A673 (cell line): ENCODE measurements around the gene MAEA. TPM values are rescaled to one million over a fixed set of nuclear protein-coding genes. Genes with fewer than 3 reads are reported as not detected.

Experiments used
- BruUV-seq: library from RNA; stranded (reverse); fragments of 400-500 nt; replicated peaks from 2 replicates; lab custom pipeline; 2021; lab: Mats Ljungman, UMichigan
- CTCF ChIA-PET: fragments of 300-600 bp; sonication (Branson Sonifier 250); formaldehyde crosslinking; loops from one replicate; lab custom pipeline; 2022; ENCODE audit warnings: antibody characterized with exemption; lab: Charles Lee
- POLR2A ChIA-PET: fragments of 300-600 bp; sonication (Branson Sonifier 250); formaldehyde crosslinking; loops from one replicate; lab custom pipeline; 2022; ENCODE audit warnings: antibody characterized with exemption; ENCODE audit not compliant: low non-redundant PET; lab: Charles Lee
- DNase-seq: peaks from one replicate; pipeline ENCODE4 v3.0.0-alpha.2; 2015; ENCODE audit warnings: low spot score
- H3K27ac ChIP-seq: fragments of 200-600 bp; sonication (generic); 2 replicates; pipeline ENCODE4 v1.5.1; 2016; ENCODE audit warnings: mixed run types, low read depth, mild to moderate bottlenecking, mixed read lengths, antibody characterized with exemption, low read length; ENCODE audit not compliant: poor library complexity, severe bottlenecking
- H3K27me3 ChIP-seq: fragments of 200-600 bp; sonication (generic); replicated peaks from 2 replicates; pipeline ENCODE4 v1.6.1; 2017; ENCODE audit warnings: mixed run types, low read depth, mild to moderate bottlenecking, mixed read lengths, antibody characterized with exemption, low read length; ENCODE audit not compliant: insufficient read depth, poor library complexity
- H3K36me3 ChIP-seq: fragments of 200-600 bp; sonication (generic); 2 replicates; pipeline ENCODE4 v1.6.1; 2016; ENCODE audit warnings: mixed run types, mild to moderate bottlenecking, mixed read lengths, antibody characterized with exemption, low read length; ENCODE audit not compliant: insufficient read depth, poor library complexity, severe bottlenecking
- H3K4me1 ChIP-seq: fragments of 200-600 bp; sonication (generic); 2 replicates; pipeline ENCODE4 v1.6.1; 2017; ENCODE audit warnings: mixed run types, mild to moderate bottlenecking, mixed read lengths, antibody characterized with exemption, low read length; ENCODE audit not compliant: insufficient read depth, poor library complexity, severe bottlenecking
- H3K4me3 ChIP-seq: fragments of 200-600 bp; sonication (generic); 2 replicates; pipeline ENCODE4 v1.5.1; 2016; ENCODE audit warnings: low read depth, mixed run types, mild to moderate bottlenecking, mixed read lengths, low read length; ENCODE audit not compliant: poor library complexity, severe bottlenecking
- H3K9me3 ChIP-seq: fragments of 200-600 bp; sonication (generic); 2 replicates; pipeline ENCODE4 v1.6.1; 2016; ENCODE audit warnings: mixed run types, low read depth, mild to moderate bottlenecking, mixed read lengths, antibody characterized with exemption, low read length; ENCODE audit not compliant: poor library complexity, severe bottlenecking
- EZH2 ChIP-seq: fragments of 200-600 bp; sonication (generic); IDR thresholded peaks from 2 replicates; pipeline ENCODE4 v1.6.1; 2017; ENCODE audit warnings: borderline replicate concordance, low read depth, mild to moderate bottlenecking, mixed read lengths, antibody characterized with exemption, low read length; ENCODE audit not compliant: poor library complexity, severe bottlenecking
- intact Hi-C: fragments of 100-400 bp; cut with micrococcal nuclease; formaldehyde crosslinking; loops from one replicate; pipeline ENCODE4 v1.10.0; 2022; ENCODE audit not compliant: unreplicated experiment
- total RNA-seq: library from RNA; stranded (reverse); gene quantifications from 2 replicates; pipeline ENCODE4 v1.2.3, GENCODE V29; 2021
- TF ChIP-seq, protein P1 (sequence below): fragments of 300-800, 200-600 bp; sonication (generic); conservative IDR thresholded peaks from 2 replicates; pipeline ENCODE4 v1.5.1; 2017; ENCODE audit warnings: low read depth, mild to moderate bottlenecking, antibody characterized with exemption, low read length, moderate library complexity, mixed read lengths

The MAEA gene
- total RNA-seq, 1 experiment from 2014 or later: 87.0 TPM

DNA sequence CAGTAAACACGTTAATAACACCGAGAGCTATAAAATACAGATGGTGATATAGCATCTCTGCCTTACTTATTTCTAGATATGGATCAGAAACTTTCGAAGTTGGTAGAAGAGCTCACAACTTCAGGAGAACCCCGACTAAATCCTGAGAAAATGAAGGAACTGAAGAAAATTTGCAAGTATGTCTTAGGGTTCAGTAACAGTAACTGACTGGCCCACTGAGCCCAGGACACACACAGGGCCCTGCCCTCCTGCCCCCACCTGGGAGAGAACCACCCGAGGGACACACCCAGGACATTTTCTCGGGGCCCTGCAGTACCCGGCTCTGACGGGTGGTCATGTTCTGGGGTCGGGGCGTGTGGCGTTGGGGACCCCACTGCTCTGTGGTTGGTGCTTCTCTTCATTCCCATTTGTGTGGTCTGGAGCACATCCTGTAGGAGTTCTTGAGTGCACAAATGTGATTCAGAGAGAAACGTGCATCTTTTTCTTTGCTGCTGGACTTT lies 58.4 kb downstream of the MAEA start:
- POLR2A ChIA-PET: no interaction called here
- Histone ChIP-seq H3K27ac (peak overlapping the region; percentile 93), H3K4me3 (peak overlapping the region; percentile 81), H3K4me1 (no peaks in the 10 kb centered on the region), H3K27me3 (no peaks in the 10 kb centered on the region), H3K36me3 (peaks cover 16% of the 10 kb centered on the region), H3K9me3 (no peaks in the 10 kb centered on the region)
- CTCF ChIA-PET: no interaction called here
- intact Hi-C loops: loop anchor here (5.0 kb wide), 2 partner anchors 61 to 181 kb away; partner anchors contain the start of gene MAEA
- DNase-seq: no peak
- TF ChIP-seq, protein P1, sequence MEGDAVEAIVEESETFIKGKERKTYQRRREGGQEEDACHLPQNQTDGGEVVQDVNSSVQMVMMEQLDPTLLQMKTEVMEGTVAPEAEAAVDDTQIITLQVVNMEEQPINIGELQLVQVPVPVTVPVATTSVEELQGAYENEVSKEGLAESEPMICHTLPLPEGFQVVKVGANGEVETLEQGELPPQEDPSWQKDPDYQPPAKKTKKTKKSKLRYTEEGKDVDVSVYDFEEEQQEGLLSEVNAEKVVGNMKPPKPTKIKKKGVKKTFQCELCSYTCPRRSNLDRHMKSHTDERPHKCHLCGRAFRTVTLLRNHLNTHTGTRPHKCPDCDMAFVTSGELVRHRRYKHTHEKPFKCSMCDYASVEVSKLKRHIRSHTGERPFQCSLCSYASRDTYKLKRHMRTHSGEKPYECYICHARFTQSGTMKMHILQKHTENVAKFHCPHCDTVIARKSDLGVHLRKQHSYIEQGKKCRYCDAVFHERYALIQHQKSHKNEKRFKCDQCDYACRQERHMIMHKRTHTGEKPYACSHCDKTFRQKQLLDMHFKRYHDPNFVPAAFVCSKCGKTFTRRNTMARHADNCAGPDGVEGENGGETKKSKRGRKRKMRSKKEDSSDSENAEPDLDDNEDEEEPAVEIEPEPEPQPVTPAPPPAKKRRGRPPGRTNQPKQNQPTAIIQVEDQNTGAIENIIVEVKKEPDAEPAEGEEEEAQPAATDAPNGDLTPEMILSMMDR: no peak
- no peak for TF ChIP-seq EZH2
- TSS peak; percentile 66 for BruUV-seq

- intact Hi-C loops: loop anchor here (5.0 kb wide), 2 partner anchors 61 to 181 kb away; partner anchors contain the start of gene MAEA
- POLR2A ChIA-PET: no interaction called here
- H3K4me3 ChIP-seq: peak overlapping the region; percentile 81
Measured at GRCh38 chr4:1348746-1349145, 59.1 kb downstream of the MAEA start.

DNA sequence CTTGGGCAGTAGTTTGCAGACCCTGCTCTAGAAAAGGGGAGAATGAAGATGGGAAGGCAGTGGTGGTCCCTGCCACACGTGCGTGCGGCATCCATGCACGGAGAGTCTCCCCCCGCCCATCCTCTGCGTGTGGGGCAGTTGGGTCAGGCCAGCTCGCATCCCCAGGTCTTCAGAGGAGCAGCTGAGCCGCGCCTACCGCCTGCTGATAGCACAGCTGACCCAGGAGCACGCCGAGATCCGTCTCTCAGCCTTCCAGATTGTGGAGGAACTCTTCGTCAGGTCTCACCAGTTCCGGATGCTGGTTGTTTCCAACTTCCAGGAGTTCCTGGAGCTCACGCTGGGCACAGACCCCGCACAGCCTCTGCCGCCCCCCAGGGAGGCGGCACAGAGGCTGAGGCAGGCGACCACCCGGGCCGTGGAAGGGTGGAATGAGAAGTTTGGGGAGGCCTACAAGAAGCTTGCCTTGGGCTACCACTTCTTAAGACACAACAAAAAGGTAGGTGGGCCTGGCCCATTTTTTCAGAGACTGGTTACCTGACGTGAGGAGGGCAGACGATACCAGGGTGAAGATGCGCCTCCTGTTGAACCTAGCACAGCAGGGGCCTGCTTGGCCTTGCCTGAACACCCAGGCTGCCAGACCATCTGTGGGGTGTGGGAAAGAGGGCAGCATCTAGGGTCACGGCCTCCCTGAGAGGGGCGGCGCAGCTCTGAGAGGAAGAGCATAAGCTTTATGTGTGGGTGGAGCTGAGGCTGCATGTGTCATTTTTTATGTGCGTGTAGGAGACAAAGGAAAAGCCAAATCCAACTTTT lies 59.9 kb downstream of the MAEA start:
- CTCF ChIA-PET: no interaction called here
- POLR2A ChIA-PET: no interaction called here
- intact Hi-C loops: loop anchor here (5.0 kb wide), 2 partner anchors 62 to 182 kb away; partner anchors contain the start of gene MAEA

More at GRCh38 chr4:1348746-1349145, 59.1 kb downstream of the MAEA start:
- DNase-seq: no peak
- TF ChIP-seq EZH2: no peak
- TF ChIP-seq, protein P1: no peak
- Histone ChIP-seq H3K27me3 (no peaks in the 10 kb centered on the region), H3K4me1 (no peaks in the 10 kb centered on the region), H3K9me3 (no peaks in the 10 kb centered on the region), H3K27ac (peak overlapping the region; percentile 42), H3K36me3 (peaks cover 15% of the 10 kb centered on the region)
- no TSS peak for BruUV-seq
- CTCF ChIA-PET: no interaction called here

More for the DNA sequence above, 59.9 kb downstream of the MAEA start:
- no peak for DNase-seq
- peaks cover 14% of the 10 kb centered on the region for H3K36me3 ChIP-seq
- no peak overlapping the region for H3K27ac ChIP-seq
- H3K27me3 ChIP-seq: no peaks in the 10 kb centered on the region
- BruUV-seq: no TSS peak
- TF ChIP-seq EZH2: no peak
- TF ChIP-seq, protein P1: no peak
- H3K4me3 ChIP-seq: no peak overlapping the region
- H3K9me3 ChIP-seq: no peaks in the 10 kb centered on the region
- H3K4me1 ChIP-seq: no peaks in the 10 kb centered on the region
